Right forelimb (tissue), 1 donor: ENCODE data around the gene PHLDB2.

ENCODE experiments used
- DNase-seq: peaks from one replicate; pipeline ENCODE4 v3.0.0-alpha.2; 2018

PHLDB2 gene

GRCh38 chr3:111884411-111885018 lies 25.4 kb downstream of the PHLDB2 start:
- no peak for DNase-seq

GRCh38 chr3:111885578-111885977 lies 26.5 kb downstream of the PHLDB2 start:
- DNase-seq: no peak

DNA sequence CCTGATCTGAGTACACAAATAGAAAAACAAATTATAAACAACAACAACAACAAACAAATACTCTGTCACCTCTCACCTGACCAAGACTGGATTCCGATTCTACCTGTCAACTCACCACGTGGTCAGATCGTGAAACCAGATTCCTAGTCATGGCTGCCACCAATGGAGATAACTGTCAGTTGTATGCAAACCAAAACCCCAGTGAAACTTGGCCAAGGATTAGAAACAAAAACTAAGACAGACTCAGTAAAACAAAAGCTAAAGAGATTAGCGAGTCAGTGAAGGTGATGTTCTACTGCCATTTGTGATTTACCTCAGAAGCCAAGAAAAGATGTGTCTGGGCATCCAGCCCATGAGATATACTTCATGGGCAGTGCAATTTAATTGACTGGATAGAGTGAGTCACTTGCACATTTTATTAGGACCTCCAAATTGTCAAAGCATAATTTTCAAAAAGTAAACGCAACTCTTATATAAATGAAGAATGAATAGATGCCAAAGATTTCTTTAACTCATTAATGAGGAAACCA lies 31.1 kb downstream of the PHLDB2 start:
- no peak for DNase-seq

DNA sequence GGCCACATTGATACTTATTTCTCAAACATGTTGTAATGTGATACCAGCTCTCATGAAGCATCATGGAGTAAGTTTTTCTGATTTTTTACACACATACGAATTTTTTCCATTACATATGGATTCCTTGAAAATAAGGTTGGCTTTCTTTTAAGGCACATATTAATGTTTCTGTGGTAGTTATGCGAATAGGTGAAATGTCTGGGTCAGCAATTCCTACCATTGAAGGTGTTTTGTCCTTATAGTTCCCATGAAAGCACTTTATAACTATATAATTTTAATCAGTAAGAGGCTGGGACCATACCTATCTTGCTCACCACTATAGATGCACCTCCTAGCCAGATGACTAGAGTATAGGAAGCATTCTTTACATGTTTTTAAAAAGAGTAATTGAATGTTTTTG lies 33.0 kb downstream of the PHLDB2 start:
- DNase-seq: no peak

DNA sequence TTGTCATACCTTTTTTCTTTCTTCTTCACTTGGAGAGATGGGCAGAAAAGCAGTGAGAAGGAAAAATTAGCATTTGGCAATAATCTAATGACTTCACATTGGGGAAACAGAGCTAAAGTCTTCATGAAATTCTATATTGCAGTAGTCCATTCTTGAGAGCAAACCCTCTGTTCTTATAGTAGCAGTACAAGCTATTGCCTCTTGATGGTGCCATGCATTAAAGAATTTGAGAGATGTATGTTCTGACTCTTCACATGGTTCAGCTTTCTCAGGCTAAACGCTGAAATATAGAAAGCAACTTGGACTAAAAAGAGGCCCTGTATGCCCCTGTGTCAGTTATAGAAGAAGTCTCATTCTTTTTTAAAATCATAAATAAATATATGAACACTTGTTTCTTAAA lies 36.0 kb downstream of the PHLDB2 start:
- DNase-seq: no peak

GRCh38 chr3:111899966-111900365 lies 40.9 kb downstream of the PHLDB2 start:
- DNase-seq: no peak

GRCh38 chr3:111901637-111902036 lies 42.6 kb downstream of the PHLDB2 start:
- DNase-seq: no peak

GRCh38 chr3:111902534-111902933 lies 43.5 kb downstream of the PHLDB2 start:
- no peak for DNase-seq

- DNase-seq: no peak
These were observed 44.0 kb downstream of the PHLDB2 start for GRCh38 chr3:111903067-111903511.

- DNase-seq: no peak
These were observed 45.5 kb downstream of the PHLDB2 start for GRCh38 chr3:111904376-111905241.

GRCh38 chr3:111906656-111907055 lies 47.6 kb downstream of the PHLDB2 start:
- DNase-seq: no peak

- DNase-seq: no peak
These were observed 48.1 kb downstream of the PHLDB2 start for GRCh38 chr3:111907151-111907550.

DNA sequence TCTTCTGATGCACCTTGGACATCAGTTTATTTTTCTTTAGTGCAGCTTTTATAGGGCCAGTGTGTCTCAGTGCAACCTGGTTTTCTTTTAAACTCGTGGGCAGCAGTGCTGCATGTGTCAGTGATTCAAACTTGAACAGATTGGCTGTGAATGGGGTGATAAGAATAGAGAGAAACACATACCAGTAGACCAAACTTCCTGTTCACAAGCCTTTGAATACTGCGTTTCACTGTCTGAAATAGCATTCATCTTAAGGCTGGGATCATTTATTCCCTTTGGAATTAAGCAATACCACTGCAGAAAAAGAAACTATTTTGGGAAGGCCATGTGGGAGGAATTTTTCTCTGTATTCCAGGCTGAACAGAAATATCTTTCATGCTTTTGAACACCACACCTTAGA lies 51.7 kb downstream of the PHLDB2 start:
- no peak for DNase-seq

GRCh38 chr3:111911446-111911845 lies 52.4 kb downstream of the PHLDB2 start:
- DNase-seq: no peak

- DNase-seq: no peak
These were observed 54.2 kb downstream of the PHLDB2 start for GRCh38 chr3:111913163-111913763.

GRCh38 chr3:111915905-111916304 lies 56.8 kb downstream of the PHLDB2 start:
- DNase-seq: no peak

DNA sequence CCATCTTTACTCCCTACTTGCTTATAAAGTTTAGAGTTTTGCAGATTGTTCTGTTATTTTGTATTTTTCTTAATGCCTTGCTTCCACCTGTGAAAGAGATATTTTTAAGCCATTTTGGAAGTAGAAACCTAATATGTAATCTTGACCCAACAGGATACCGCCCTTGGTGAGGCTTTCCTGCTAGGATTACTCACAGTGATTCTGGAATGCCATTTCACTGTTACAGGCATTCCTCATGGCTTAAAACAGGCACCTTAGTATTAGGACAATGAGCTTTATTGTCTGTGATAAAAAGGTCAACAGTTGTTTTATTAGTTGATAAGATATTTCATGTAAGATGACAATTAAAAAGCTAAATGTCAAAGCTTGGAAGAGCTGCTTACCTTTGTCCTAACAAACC lies 58.2 kb downstream of the PHLDB2 start:
- DNase-seq: no peak

DNA sequence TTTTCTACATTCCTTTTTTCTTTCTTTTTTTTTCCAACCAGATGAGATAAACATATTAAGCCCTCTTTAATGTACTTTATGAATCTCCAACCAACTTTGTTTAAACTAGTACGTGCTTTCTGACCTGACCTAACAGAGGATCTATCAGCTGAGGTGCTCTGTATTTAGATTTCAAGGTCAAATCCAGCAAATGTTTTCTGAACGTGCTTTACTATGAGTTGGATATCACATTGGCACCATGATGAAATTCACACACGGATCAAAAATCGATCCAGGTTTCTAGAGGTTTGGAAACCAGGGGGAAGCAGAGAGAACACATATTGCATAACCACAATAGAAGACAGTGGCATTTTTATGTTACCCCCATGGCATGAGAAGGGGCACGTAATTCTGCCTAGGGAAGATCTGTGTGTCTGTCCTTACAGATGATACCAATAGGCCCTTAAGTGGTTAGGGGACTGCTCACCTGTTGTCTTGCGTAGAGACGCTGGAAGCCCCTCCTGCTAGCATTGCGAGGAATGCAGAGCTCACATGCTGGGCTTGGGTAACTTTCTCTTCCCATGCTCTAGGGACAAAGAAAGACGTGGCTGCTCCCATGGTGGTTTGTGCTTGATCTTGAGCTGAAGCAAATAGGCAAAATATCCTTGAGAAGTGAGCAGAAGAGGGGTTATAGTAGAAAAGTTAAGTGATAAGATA lies 60.5 kb downstream of the PHLDB2 start:
- no peak for DNase-seq

DNA sequence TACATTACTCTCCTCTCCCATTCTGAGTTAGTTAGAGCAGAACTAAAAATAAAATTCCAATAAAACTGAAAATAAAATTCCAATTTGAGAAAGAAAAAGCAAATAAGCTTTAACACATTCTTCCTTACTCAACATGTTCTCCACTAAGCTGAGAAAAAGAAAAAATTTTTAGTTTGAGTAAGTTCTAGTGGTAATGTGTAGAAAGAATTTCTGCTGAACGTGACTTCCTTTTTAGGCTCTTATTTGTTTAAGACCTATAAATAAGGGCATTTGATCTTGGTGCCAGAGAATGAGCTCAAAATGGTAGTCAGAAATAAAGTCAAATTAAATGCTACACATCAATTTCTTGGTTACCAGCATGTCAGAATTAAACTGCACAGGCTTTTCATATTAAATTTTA lies 62.1 kb downstream of the PHLDB2 start:
- DNase-seq: no peak

DNA sequence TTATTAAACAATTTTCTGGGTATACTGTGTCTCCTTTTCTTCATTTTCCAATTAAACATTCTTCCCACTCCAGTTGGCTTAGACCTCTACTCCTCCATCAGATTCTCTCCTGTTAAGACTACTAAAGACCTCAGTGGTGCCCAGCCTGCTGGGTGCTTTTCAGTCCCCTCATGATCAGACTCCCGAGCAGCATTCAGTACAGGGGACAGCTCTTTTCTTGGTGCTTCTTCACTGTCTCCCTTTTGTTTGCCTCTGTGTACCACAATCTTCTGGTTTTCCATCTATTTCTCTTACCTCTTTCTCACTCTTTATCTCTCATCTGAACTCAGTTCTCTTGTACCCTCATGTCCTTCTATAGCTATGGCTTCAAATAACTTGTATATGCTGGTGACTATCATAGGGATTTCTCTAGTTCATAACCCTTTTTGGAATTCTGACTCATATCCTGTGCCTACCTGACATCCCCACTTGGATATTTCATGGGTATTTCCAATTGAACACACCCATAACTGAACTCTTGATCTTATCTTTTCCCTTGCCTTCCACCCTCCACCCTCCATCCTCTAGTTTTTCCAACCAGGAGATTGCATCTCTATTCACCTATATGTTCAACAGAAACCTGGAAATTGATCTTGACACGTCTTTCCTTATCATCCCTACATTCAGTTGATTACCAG lies 64.2 kb downstream of the PHLDB2 start:
- no peak for DNase-seq

GRCh38 chr3:111923806-111924205 lies 64.7 kb downstream of the PHLDB2 start:
- DNase-seq: no peak

DNA sequence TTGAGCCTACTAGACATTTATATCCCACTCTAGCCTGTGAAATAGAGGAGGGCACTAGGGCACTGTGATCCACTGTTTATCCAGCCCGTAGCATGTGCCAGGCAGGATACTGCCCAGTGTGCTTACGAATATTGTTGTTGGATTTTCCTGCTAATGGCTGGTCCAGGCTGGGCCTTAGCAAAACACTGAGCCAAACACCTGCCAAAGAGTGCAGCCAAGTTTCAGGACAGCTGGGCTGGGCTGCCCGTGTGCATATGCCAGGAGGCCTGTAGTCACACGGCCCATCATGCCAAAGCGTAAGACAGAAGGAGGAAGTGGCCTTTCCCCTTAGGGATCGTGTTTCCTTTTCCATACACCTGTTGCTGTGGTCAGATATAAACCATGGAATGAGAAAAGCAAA lies 65.2 kb downstream of the PHLDB2 start:
- DNase-seq: peak; percentile 81

DNA sequence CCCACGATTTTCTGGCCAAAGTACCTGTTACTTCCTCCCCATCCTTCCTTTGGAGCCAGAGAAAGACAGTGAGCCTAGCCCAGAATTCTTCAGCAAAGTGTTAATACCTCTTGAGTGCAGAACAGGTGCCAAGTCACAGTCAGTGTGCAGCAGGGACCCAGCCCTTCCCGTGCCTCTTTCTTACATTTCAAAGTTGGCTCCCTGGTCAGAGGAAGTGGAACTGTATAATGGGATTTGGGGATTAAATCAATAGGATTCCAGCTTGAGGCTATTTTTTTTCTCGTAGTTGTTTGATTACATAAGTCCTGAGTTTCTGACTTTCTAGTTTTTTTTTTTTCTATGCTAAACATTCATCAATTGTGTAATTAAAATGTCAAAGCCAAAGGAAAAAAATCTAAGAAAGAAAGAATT lies 67.2 kb downstream of the PHLDB2 start:
- no peak for DNase-seq
